ENCODE measurements around the gene ANKRD33.

GRCh38 chr12:51922762-51923505 lies 35.0 kb downstream of the ANKRD33 start:
- TF ChIP-seq, protein P1, sequence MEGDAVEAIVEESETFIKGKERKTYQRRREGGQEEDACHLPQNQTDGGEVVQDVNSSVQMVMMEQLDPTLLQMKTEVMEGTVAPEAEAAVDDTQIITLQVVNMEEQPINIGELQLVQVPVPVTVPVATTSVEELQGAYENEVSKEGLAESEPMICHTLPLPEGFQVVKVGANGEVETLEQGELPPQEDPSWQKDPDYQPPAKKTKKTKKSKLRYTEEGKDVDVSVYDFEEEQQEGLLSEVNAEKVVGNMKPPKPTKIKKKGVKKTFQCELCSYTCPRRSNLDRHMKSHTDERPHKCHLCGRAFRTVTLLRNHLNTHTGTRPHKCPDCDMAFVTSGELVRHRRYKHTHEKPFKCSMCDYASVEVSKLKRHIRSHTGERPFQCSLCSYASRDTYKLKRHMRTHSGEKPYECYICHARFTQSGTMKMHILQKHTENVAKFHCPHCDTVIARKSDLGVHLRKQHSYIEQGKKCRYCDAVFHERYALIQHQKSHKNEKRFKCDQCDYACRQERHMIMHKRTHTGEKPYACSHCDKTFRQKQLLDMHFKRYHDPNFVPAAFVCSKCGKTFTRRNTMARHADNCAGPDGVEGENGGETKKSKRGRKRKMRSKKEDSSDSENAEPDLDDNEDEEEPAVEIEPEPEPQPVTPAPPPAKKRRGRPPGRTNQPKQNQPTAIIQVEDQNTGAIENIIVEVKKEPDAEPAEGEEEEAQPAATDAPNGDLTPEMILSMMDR (CRISPR knock-in tag; IDR thresholded peaks at IDR 0.05): no peak
- TF ChIP-seq ZZZ3 (CRISPR knock-in tag; IDR thresholded peaks at IDR 0.05; ENCODE audit: borderline replicate concordance) (no peak), CHD4 (IDR thresholded peaks at IDR 0.05; ENCODE audit: borderline replicate concordance, low read length) (no peak), RAD21 (CRISPR knock-in tag; IDR thresholded peaks at IDR 0.05) (no peak), POLR2A (IDR thresholded peaks at IDR 0.05; ENCODE audit: insufficient read depth in 1 of 2, low read depth in 2 of 2, low read length in 2 of 2) (no peak), CREB1 (IDR thresholded peaks at IDR 0.05) (no peak), CREB1 (CRISPR knock-in tag; IDR thresholded peaks at IDR 0.05) (no peak), ZNF740 (CRISPR knock-in tag; IDR thresholded peaks at IDR 0.05) (no peak), SP1 (IDR thresholded peaks at IDR 0.05) (no peak), SP1 (CRISPR knock-in tag; IDR thresholded peaks at IDR 0.05) (no peak)
- TF ChIP-seq, protein P2, sequence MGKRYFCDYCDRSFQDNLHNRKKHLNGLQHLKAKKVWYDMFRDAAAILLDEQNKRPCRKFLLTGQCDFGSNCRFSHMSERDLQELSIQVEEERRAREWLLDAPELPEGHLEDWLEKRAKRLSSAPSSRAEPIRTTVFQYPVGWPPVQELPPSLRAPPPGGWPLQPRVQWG (CRISPR knock-in tag; IDR thresholded peaks at IDR 0.05; ENCODE audit: borderline replicate concordance, low read depth): no peak
- TF ChIP-seq, protein P3, sequence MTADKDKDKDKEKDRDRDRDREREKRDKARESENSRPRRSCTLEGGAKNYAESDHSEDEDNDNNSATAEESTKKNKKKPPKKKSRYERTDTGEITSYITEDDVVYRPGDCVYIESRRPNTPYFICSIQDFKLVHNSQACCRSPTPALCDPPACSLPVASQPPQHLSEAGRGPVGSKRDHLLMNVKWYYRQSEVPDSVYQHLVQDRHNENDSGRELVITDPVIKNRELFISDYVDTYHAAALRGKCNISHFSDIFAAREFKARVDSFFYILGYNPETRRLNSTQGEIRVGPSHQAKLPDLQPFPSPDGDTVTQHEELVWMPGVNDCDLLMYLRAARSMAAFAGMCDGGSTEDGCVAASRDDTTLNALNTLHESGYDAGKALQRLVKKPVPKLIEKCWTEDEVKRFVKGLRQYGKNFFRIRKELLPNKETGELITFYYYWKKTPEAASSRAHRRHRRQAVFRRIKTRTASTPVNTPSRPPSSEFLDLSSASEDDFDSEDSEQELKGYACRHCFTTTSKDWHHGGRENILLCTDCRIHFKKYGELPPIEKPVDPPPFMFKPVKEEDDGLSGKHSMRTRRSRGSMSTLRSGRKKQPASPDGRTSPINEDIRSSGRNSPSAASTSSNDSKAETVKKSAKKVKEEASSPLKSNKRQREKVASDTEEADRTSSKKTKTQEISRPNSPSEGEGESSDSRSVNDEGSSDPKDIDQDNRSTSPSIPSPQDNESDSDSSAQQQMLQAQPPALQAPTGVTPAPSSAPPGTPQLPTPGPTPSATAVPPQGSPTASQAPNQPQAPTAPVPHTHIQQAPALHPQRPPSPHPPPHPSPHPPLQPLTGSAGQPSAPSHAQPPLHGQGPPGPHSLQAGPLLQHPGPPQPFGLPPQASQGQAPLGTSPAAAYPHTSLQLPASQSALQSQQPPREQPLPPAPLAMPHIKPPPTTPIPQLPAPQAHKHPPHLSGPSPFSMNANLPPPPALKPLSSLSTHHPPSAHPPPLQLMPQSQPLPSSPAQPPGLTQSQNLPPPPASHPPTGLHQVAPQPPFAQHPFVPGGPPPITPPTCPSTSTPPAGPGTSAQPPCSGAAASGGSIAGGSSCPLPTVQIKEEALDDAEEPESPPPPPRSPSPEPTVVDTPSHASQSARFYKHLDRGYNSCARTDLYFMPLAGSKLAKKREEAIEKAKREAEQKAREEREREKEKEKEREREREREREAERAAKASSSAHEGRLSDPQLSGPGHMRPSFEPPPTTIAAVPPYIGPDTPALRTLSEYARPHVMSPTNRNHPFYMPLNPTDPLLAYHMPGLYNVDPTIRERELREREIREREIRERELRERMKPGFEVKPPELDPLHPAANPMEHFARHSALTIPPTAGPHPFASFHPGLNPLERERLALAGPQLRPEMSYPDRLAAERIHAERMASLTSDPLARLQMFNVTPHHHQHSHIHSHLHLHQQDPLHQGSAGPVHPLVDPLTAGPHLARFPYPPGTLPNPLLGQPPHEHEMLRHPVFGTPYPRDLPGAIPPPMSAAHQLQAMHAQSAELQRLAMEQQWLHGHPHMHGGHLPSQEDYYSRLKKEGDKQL (CRISPR knock-in tag; IDR thresholded peaks at IDR 0.05; ENCODE audit: low read depth): no peak
- TF ChIP-seq, protein P4, sequence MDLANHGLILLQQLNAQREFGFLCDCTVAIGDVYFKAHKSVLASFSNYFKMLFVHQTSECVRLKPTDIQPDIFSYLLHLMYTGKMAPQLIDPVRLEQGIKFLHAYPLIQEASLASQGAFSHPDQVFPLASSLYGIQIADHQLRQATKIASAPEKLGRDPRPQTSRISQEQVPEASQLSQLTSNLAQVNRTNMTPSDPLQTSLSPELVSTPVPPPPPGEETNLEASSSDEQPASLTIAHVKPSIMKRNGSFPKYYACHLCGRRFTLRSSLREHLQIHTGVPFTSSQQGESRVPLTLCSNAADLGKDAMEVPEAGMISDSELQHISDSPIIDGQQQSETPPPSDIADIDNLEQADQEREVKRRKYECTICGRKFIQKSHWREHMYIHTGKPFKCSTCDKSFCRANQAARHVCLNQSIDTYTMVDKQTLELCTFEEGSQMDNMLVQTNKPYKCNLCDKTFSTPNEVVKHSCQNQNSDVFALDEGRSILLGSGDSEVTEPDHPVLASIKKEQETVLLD (CRISPR knock-in tag; IDR thresholded peaks at IDR 0.05; ENCODE audit: low read depth): no peak
- TF ChIP-seq, protein P5, sequence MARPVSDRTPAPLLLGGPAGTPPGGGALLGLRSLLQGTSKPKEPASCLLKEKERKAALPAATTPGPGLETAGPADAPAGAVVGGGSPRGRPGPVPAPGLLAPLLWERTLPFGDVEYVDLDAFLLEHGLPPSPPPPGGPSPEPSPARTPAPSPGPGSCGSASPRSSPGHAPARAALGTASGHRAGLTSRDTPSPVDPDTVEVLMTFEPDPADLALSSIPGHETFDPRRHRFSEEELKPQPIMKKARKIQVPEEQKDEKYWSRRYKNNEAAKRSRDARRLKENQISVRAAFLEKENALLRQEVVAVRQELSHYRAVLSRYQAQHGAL (CRISPR knock-in tag; IDR thresholded peaks at IDR 0.05; ENCODE audit: not compliant biosample characterization): no peak
